CD4-positive, alpha-beta T cell treated with Interleukin-12 subunit alpha and Interleukin-12 subunit beta, for 1 hour (primary cell): ENCODE measurements around the gene CNOT10.

Source experiments
- DNase-seq: peaks from one replicate; pipeline ENCODE4 v3.0.0-alpha.2; 2020

The CNOT10 gene

DNA sequence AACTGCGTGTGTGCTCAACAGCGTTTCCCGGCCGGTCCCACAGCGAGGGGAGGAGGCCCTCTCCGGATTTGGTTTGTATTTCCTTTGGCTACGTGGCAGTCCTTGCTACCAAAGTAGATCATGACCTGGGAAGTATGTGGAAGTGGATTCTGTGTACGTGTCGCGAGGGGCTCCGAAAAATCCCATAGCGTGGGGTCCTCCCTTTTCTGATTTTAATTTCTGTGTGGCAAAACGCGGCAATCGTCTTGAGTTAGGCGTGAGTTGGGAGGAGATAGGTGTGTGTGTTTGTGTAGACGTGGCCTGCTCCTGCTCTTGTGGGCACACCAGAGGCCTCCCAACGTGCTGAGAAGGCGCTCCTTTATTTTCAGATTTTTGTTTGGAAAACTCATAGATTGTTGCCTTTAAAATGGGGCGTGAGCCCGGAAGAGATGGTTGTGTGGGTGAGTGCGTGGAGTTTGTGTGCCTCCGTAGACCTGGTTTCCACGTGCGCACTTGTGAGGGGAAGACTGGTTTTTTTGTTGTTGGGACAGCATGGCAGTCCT lies 134.1 kb downstream of the CNOT10 start:
- no peak for DNase-seq

DNA sequence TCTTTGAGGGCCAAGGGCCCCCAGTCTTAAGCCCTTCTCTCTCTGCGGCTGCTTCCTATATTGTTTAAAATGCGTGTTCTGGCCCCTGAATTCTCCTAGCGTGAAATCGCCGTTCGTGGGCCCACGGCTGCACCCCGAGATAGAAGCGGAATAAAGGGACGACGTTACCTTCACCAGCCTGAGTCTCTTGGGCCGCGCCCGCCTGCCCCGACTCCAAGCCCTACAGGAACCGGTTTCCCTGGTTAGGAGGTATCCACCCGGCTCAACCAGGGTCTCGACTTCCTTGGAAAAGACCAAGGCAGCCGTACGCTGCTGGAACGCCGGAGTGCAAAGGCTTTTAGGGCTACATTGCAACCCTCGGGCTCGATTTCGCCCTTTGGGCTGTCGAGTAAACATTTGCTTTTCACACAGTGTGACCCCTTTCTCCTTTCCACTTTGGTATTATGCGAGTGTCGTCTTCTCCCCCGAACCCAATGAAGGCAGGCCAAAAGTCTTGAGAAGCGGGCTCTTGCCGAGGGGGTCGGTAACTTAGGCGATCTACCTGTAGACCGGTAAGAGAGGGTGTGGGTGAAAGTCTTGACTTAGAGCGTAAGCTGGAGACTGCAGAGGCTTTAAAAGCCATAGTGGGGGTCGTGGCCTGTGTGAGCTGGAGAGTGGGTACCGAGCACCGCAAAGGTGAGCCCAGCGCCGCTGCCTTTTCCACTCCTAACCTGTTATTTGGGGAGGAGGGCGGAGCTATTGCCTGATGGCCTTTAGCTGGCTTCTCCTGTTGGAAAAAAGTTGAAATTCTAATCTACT lies 134.8 kb downstream of the CNOT10 start:
- DNase-seq, result no peak

DNA sequence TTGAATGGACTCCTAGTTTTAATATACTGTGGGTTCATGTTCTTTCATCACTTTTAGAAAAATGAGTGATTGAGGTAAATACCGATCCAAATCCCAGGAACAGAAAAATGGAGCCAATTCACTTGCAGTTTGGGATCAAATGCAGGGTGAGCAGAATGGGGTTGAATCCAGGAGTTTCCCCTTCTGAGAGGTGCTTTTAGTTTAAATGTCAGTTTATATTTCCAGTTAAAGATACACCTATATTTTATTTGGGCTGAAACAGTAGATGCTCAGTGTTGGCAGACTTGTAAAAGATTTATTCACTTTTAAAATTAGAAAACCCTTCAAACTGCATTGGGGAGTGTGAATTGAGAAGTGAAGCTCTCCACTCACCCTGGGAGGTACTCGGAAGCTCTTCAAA lies 135.4 kb downstream of the CNOT10 start:
- no peak for DNase-seq

DNA sequence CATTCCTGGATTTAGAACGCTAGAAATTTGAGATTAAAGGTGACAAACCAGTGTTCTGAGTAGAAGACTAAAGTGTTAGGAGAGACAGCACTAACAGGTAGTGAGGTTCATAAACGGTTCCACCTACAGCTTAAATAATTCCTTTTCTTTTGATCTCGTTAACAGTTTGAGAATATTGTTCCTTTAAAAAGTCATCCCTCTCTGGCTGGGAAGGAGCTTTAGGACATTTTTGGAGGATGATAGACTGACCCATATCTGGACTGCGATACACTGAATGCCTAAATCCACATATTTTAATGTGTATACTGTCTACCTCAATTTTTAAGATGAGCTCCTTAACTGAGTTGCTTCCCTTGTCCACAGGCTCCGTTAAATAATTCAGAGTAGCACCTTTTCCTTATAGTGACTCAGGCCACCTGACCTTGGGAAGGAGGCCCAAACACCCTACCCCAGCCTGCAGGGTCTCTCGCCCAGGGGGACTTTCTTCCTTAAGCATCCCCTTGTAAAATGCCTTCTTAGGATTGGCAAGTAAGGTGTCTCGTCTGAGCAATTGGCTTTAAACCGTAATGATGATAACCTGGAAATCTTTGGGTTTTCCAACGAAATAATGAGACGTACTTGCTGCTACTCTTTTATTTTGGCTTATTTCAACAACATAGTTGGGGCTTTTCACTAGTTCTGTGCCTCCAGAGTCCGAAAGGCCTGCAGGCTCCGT lies 136.1 kb downstream of the CNOT10 start:
- DNase-seq, result no peak

DNA sequence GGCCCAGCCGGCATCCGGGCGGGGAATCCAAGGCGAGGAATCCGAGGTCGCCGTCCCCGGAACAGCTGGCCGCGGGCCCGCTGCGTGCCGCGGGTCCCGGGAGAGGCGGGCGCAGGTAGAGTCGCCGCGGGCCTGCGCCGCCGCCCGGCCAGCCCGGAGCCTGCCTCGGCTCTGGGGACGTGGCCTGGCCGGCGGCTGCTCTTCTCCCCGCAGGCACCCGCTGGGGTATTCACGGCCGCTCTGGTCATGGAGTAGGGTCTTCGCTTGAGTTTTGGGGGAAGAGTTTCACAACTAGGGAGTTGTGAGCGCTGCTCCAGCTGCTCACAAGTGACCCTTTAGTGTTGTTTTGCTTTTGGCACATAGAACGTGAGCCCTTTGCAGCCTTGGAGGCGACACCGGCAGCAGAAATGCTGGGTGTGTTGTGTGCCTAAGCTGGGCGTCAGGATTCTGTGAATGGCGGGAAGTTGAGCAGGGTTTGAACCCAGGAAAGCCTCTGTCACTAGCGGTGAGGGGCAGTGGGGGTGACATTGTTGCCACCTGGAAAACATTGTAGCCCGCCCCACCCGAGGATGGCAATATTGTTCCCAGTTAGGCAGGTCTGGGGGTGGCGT lies 136.8 kb downstream of the CNOT10 start:
- DNase-seq, result no peak

DNA sequence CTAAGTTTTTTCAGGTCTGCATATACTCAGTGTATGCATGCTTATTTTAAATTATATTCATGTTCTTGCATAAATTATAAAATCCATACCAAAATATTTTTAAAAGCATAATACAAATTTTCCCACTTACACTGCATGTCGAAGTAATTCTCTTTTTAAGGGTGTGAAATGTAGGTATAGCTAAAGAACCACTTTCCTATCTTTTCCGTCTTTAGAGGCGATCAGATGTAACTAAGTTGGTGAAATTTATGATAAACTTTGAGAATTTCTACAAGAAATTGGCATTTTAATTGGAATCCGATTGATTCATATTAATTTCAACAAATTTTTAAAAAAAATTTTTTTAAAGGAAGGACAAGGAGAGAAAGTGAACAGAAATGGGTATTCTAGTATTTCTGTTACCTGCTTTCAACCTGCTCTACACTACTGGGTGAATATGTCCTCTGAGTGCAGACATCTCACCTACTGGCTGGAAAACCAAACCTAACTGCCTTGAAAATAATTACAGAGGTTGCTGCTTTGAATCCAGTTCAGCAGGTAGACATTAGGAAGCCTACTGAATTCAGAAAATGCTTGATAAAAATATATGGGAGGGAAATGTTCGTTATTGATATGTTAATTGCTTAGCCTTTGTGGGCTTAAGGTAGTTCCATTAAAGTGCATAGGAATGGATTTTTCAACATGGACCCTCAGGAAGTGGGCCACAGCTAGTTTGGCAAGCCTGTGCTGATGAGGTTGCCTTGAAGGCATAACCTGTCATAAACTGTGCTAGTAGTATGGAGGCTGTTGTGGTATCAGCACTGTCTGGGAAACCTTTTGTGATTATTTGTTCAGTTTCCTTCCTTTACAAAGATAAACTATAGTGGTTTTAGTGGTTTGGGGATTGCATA lies 137.9 kb downstream of the CNOT10 start:
- DNase-seq, result no peak
